DMS 273 (cell line): Measurements from ENCODE around the gene SORCS3.

Experiments
- DNase-seq: peaks from one replicate; lab custom pipeline; 2025; ENCODE audit not compliant: unreplicated experiment; lab: John Stamatoyannopoulos, UW

SORCS3 gene

GRCh38 chr10:105247831-105248499 lies 606.9 kb downstream of the SORCS3 start:
- no peak for DNase-seq

- no peak for DNase-seq
These were observed 611.8 kb downstream of the SORCS3 start for GRCh38 chr10:105252911-105253310.

GRCh38 chr10:105253515-105254212 lies 612.6 kb downstream of the SORCS3 start:
- DNase-seq: no peak

- no peak for DNase-seq
These were observed 617.1 kb downstream of the SORCS3 start for GRCh38 chr10:105258036-105258673.

GRCh38 chr10:105258674-105259065 lies 617.6 kb downstream of the SORCS3 start:
- DNase-seq: no peak

GRCh38 chr10:105259201-105259600 lies 618.1 kb downstream of the SORCS3 start:
- DNase-seq: no peak

- no peak for DNase-seq
These were observed 621.6 kb downstream of the SORCS3 start for GRCh38 chr10:105262666-105263065.

- no peak for DNase-seq
These were observed 626.0 kb downstream of the SORCS3 start for GRCh38 chr10:105266966-105267539.

- no peak for DNase-seq
These were observed 627.9 kb downstream of the SORCS3 start for GRCh38 chr10:105268961-105269360.

- no peak for DNase-seq
These were observed 628.6 kb downstream of the SORCS3 start for GRCh38 chr10:105269689-105270088.

GRCh38 chr10:105274556-105275070 lies 633.5 kb downstream of the SORCS3 start:
- no peak for DNase-seq

GRCh38 chr10:105278439-105278838 lies 637.3 kb downstream of the SORCS3 start:
- no peak for DNase-seq

- no peak for DNase-seq
These were observed 638.0 kb downstream of the SORCS3 start for GRCh38 chr10:105279101-105279500.

GRCh38 chr10:105280895-105281294 lies 639.8 kb downstream of the SORCS3 start:
- no peak for DNase-seq

- no peak for DNase-seq
These were observed 643.6 kb downstream of the SORCS3 start for GRCh38 chr10:105284476-105285215.

GRCh38 chr10:105288026-105288425 lies 646.9 kb downstream of the SORCS3 start:
- DNase-seq: no peak

- DNase-seq: no peak
These were observed 647.5 kb downstream of the SORCS3 start for GRCh38 chr10:105288613-105289012.

- DNase-seq: no peak
These were observed 650.5 kb downstream of the SORCS3 start for GRCh38 chr10:105291571-105291970.

- no peak for DNase-seq
These were observed 651.1 kb downstream of the SORCS3 start for GRCh38 chr10:105292236-105292635.
